NOMO-1 treated with DMSO at 0.1 percent for 48 hours (cell line): ENCODE data around the gene CDYL.

Experiments used
- DNase-seq: peaks from one replicate; lab custom pipeline; 2025; ENCODE audit not compliant: unreplicated experiment; lab: John Stamatoyannopoulos, UW

Gene CDYL

DNA sequence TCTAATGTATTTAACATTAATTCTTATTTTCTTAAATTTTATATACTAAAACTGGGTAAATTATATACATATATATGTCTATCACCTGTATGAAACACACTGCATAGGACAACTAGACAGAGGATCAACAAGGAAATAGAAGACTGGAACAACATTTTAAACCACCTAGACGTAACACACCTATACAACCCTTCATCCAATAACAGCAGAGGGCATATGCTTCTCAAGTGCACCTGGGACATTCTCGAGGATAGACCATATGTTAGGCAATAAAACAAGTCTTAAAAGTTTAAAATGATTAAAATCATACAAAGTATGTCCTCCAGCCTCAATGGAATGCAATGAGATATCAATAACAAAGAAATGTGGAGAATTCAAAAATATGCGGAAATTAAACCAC is 182.4 kb downstream of the CDYL start:
- DNase-seq = no peak

DNA sequence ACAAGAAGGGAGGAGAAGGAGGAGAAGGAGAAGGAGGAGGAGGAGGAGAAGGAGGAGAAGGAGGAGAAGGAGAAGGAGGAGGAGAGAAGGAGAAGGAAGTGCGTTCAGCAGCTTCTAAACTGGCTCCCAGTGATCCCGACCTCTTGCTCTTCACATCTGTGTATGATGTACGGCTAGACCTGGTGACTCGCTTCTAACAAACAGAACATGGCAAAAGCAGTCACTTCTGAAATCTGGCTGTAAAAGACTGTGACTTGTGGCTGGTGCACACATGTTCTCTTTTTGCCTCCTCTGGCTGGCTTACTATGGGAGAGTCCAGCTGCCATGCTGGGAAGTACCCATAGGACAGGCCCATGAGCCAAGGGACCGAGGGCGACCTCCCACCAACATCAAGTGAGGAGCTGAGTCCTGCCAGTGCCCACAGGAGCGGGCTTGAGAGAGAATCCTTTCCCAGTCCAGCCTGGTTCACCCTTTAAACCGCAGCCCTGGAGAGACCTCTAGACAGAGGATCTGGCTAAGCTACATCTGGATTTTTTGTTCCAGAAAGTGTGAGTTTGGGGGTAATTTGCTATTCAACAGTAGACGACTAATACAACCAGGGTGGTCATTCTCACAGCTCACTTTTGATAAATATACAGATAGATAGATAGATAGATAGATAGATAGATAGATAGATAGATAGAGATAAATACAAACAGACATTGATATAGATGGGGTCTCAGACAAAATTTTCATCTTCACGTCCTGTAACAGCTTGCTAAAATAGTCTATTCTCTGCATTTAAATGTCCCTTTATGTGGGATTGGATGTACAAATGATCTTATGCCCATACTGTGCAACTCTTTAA is 185.3 kb downstream of the CDYL start:
- no peak for DNase-seq

- no peak for DNase-seq
Observed at GRCh38 chr6:4962905-4963304, 186.7 kb downstream of the CDYL start.

DNA sequence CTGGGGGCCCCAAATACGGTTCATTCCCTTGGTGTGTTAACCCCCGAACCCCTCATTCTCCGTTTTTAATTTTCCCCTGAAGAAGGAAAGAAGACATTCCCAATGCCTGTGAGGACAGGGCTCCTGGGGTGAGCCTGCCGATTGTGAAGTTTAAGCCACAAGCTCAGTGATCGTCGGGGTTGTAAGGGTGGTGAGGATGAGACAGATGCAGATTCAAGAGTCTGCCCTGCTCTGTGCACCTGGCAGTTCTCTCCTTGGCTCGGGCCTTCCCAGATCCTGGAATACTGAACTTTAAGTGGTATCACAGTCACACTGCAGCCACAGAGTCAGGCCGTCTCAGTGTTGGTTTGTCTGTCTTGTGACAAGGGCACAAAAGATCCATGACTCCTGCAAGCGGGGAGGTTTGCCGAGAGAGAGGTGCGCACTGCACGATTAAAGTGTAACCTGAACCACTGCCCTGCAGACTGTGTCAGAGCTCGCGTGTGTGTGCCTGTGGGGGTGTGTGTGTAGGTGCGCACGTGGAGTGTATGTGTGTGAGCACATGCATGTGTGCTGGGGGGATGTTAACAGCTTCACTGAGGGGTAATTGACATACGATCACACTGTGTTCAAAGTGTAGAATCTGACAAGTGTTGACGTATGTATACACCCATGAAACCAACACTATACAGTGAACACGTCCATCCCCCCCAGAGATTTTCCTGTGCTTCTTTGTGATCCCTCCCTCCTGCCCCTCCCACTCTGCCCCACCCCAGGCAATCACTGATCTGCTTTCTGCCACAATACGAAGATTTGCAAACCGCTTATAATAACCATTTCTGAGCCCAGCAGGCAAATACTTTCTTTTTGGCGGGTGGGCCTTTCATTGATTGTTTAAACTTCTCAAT is 188.7 kb downstream of the CDYL start:
- no peak for DNase-seq

- DNase-seq = peak; percentile 2
Observed at GRCh38 chr6:4965562-4966389, 189.6 kb downstream of the CDYL start.

GRCh38 chr6:4967301-4968030 is 191.3 kb downstream of the CDYL start:
- DNase-seq = no peak

DNA sequence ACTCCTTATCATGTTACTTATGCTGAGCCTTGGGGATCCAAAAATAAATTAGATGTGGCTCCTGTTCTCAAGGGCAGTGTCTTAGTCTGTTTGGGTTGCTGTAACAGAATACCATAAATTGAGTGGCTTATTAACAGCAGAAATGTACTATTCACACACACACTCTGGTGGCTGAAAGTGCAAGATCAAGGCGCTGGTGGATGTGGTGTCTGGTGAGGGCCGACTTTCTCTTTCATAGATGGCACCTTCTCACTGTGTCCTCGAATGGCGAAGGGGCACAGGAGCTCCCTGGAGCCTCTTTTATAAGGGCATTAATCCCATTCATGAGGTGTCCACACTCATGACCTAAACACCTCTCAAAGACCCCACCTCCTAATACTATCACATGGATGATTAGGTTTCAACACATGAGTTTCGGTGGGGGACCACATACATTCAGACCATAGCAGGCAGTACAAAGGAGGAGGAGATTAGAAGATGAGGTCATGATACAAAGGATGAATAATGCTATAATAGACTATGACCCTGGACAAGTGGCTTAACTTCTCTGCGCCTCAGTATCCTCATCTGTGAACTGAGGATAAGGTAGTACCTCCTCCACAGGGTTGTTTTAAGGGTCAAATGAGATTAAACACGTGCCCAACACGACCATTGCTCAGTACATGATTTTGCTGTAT is 193.5 kb downstream of the CDYL start:
- DNase-seq = no peak

- no peak for DNase-seq
Observed at GRCh38 chr6:4970739-4971395, 194.7 kb downstream of the CDYL start.

DNA sequence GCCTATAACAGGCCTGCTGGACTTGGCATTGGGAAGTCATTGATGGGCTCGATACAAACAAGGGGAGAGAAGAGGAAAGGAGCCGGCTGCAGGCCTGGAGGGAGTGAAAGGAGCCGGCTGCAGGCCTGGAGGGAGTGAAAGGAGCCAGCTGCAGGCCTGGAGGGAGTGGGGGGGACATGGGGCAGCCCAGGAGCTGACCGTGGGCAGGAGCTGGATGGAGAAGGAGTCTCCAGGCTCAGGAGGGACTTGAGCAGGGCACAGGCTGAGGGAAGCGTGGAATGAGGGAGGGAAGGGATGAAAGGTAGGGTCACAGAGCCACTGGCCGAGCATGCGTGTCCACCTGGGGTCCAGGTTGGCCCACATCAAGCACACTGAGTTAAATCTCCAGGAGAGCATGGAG is 195.6 kb downstream of the CDYL start:
- DNase-seq = no peak

DNA sequence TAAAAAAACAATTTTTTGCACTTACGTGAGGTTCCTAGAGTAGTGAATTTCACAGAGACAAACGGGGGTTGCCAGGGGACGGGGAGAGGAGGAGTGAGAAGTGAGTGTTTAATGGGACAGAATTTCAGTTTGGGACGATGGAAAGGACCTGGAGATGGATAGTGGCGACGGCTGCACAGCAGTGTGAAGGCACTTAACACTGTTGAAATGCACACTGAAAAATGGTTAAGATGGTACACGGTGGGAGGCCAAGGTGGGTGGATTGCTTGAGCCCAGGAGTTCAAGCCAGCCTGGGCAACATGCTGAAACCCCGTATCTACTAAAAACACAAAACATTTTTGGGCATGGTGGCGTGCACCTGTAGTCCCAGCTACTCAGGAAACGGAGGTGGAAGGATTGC is 196.2 kb downstream of the CDYL start:
- no peak for DNase-seq

- DNase-seq = no peak
Observed at GRCh38 chr6:4973415-4973814, 197.2 kb downstream of the CDYL start.

- no peak for DNase-seq
Observed at GRCh38 chr6:4973982-4974745, 198.0 kb downstream of the CDYL start.

DNA sequence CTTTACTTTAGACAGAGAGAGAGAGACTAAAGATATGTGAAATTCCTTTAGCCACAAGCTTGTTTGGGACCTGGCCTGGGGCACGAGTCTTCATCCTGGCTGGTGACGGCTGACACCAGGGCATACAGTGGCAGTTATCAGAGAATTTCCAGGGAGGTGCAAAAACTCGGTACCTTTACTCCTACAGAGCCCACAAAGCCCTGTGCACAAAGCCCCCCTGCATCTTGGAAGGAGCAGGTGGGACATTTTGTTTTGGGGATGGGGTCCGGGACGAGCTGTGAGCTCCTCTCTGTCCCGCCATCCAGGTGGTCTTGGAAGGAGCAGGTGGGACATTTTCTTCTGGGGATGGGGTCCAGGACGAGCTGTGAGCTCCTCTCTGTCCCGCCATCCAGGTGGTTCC is 198.8 kb downstream of the CDYL start:
- DNase-seq = no peak

DNA sequence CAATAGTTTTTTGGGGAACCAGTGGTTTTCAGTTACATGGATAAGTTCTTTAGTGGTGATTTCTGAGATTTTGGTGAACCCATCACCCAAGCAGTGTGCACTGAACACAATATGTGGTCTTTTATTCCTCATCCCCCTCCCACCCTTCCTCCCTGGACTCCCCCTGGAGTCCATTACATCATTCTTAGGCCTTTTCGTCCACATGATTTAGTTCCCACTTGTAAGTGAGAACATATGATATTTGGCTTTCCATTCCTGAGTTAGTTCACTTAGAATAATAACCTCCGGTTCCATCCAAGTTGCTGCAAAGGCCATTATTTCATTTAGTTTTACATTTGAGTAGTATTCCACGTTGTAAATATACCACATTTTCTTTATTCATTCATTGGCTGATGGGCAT is 199.3 kb downstream of the CDYL start:
- DNase-seq = no peak

GRCh38 chr6:4977468-4977867 is 201.3 kb downstream of the CDYL start:
- DNase-seq = no peak

DNA sequence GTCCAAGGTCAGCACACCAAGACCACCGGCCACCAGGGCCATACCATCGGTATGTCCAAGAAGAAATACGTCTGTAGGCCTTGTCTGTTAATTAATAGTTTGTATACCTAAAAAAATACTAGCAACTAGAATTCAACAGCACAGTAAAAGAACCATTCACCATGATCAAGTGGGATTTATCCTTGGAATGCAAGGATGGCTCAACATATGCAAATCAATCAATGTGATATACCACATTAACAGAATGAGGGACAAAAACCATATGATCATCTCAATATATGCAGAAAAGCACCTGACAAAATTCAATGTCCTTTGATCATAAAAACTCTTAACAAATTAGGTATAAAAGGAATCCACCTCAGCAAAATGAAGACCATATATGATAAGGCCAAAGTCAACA is 203.2 kb downstream of the CDYL start:
- DNase-seq = no peak

DNA sequence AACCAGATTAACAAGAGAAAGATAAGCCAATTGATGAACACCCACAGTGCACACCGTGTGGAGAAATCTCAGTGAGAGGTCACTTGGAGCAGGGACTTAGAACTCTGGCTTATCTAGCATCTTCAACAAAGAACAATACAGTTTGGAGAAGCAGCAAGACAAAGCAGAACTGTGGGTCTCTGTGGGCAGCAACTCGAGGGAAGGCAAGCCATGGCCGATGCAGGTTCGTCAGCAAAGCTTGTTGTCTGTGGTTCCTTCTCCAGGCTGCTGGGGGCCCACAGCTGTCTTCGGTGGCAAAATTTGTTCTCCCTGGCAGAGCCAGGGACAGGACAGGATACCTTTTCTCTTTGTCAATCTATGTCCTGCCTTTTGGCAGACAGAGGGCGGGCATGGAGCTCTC is 205.6 kb downstream of the CDYL start:
- DNase-seq = no peak

DNA sequence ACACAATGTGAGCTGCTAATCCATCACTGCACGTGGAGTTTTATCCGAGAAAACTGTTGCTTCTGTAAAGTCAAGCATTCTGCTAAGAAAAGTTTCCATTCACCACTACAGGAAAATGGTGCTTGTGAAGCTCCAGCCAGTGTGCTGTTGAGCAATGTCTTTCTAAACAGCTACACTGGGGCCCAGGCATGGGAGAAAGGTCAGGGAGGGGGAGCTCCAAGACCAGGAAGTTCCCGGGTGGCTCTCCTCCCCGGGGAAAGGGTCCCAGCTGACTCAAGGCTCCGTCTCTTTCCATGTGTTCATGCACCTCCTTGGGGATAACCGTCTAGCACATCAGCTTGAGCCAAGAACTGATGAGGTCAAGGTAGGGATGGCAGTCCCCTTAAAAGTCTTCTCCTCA is 207.1 kb downstream of the CDYL start:
- no peak for DNase-seq

DNA sequence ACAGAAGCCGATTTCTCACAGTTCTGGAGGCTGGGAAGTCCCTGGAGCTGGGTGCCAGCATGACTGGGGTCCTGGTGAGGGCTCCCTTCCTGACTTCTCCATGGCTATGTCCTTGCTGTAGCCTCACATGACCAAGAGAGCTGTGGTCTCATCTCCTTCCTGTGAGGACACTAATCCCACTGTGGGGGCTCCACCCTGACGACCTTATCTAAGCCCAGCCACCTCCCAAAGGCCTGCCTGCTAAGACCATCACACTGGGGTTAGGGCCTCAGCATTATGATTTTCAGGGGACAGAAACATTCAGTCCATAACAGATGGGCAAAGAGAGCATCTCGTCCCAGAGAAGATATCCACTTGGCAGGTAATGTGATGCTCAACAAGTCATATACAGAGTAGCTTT is 210.8 kb downstream of the CDYL start:
- no peak for DNase-seq
